Panc1 (cell line): ENCODE results near the gene ALKBH2. TPM values are rescaled to one million over a fixed set of nuclear protein-coding genes. Genes with fewer than 3 reads are reported as not detected.

ENCODE experiments used
- ATAC-seq: fragments of 200-7000 bp; cut with Tn5 transposase; 2 replicates; pipeline ENCODE4 v1.9.1; 2020; ENCODE audit warnings: mild to moderate bottlenecking, moderate library complexity
- BruUV-seq: library from RNA; stranded (reverse); fragments of 400-500 nt; replicated peaks from 2 replicates; lab custom pipeline; 2021; lab: Mats Ljungman, UMichigan
- CTCF ChIA-PET: fragments of 300-600 bp; sonication (Branson Sonifier 250); formaldehyde crosslinking; loops from one replicate; lab custom pipeline; 2022; ENCODE audit warnings: antibody characterized with exemption; lab: Charles Lee
- POLR2A ChIA-PET: fragments of 300-600 bp; sonication (Branson Sonifier 250); formaldehyde crosslinking; loops from one replicate; lab custom pipeline; 2022; ENCODE audit warnings: antibody characterized with exemption; lab: Charles Lee
- DNase-seq: peaks from one replicate; pipeline ENCODE4 v3.0.0-alpha.2; 2010; ENCODE audit warnings: low read depth, low spot score
- H3K27ac ChIP-seq: 2 replicates; pipeline ENCODE4 v1.5.1; 2011; ENCODE audit warnings: mild to moderate bottlenecking, low read length, inconsistent platforms
- H3K27me3 ChIP-seq: fragments of 200-500 bp; sonication (Bioruptor generic); 2 replicates; pipeline ENCODE4 v1.6.0; 2014; ENCODE audit warnings: low read length, inconsistent platforms; ENCODE audit not compliant: control insufficient read depth, insufficient read depth
- H3K36me3 ChIP-seq: fragments of 200-500 bp; sonication (Bioruptor generic); 2 replicates; pipeline ENCODE4 v1.5.1; 2014; ENCODE audit warnings: inconsistent platforms, mild to moderate bottlenecking, low read length, moderate library complexity; ENCODE audit not compliant: control insufficient read depth, insufficient read depth
- H3K4me1 ChIP-seq: 2 replicates; pipeline ENCODE4 v1.5.1; 2011; ENCODE audit warnings: inconsistent platforms, mild to moderate bottlenecking, low read length, moderate library complexity; ENCODE audit not compliant: control insufficient read depth, insufficient read depth
- H3K4me3 ChIP-seq, 2 experiments: 2 replicates each; pipeline ENCODE4 v1.5.1; 2011 to 2012; ENCODE audit warnings: low read depth in 2 of 2, low read length in 2 of 2, mild to moderate bottlenecking in 2 of 2, inconsistent platforms in 1 of 2, moderate library complexity in 1 of 2
- H3K9me3 ChIP-seq: fragments of 200-500 bp; sonication (Bioruptor generic); 2 replicates; pipeline ENCODE4 v1.5.1; 2014; ENCODE audit warnings: low read depth, mild to moderate bottlenecking, inconsistent platforms, low read length, moderate library complexity; ENCODE audit not compliant: control insufficient read depth, insufficient read depth
- POLR2AphosphoS5 ChIP-seq: IDR thresholded peaks from 2 replicates; pipeline ENCODE4 v1.6.1; 2012; ENCODE audit warnings: mild to moderate bottlenecking, low read depth, low read length, moderate library complexity
- SIN3A ChIP-seq: IDR thresholded peaks from 2 replicates; pipeline ENCODE4 v1.6.1; 2012; ENCODE audit warnings: low read depth, mild to moderate bottlenecking, low read length, moderate library complexity, borderline replicate concordance; ENCODE audit not compliant: insufficient read depth
- TCF7L2 ChIP-seq: IDR thresholded peaks from 2 replicates; pipeline ENCODE4 v1.6.1; 2011; ENCODE audit warnings: mild to moderate bottlenecking, low read depth, low read length, inconsistent platforms
- in situ Hi-C: cut with HindIII; loops from 2 replicates; pipeline ENCODE4 v1.10.0; 2016; ENCODE audit warnings: low sequenced_read_pairs, low pct_unique_long_range_greater_than_20kb
- intact Hi-C: fragments of 100-400 bp; cut with micrococcal nuclease; formaldehyde crosslinking; loops from one replicate; pipeline ENCODE4 v1.10.0; 2022; ENCODE audit not compliant: unreplicated experiment
- total RNA-seq: library from RNA; stranded (reverse); gene quantifications from one replicate; pipeline ENCODE4 v1.2.1, GENCODE V29; 2021; ENCODE audit not compliant: unreplicated experiment
- TF ChIP-seq, protein P1 (sequence below): fragments of 450-650 bp; IDR thresholded peaks from 2 replicates; pipeline ENCODE4 v1.5.1; 2017; ENCODE audit warnings: mild to moderate bottlenecking
- TF ChIP-seq, protein P2 (sequence below), 2 experiments: IDR thresholded peaks; 2 replicates each; pipeline ENCODE4 v1.6.1; 2011 to 2012; ENCODE audit warnings: low read depth in 2 of 2, control low read depth in 1 of 2, low read length in 1 of 2, mild to moderate bottlenecking in 1 of 2, moderate library complexity in 1 of 2; ENCODE audit not compliant: insufficient read depth in 1 of 2

Gene ALKBH2
- total RNA-seq, 1 experiment from 2014 or later = 41.6 TPM

DNA sequence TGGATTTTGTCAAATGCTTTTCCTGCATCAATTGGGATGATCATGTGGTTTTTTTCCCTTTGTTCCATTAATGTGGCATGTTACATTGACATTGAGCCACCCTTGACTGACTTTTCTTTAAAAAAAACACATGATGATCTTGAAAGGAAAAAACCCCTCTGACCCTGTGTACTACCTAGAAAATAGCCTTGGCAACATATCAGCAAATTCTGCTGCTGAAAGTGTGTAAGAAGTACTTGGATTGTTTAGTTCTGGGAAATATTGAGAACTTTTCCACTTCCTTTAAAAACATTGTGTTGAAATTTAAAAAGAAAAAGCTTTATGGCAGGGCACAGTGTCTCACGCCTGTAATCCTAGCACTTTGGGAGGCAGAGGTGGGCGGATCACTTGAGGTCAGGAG is 43.8 kb upstream of the ALKBH2 start:
- BruUV-seq = no TSS peak
- Histone ChIP-seq H3K36me3 (no peaks in the 10 kb centered on the region), H3K4me1 (no peaks in the 10 kb centered on the region), H3K27me3 (no peaks in the 10 kb centered on the region), H3K4me3 (no peak overlapping the region), H3K9me3 (peaks cover 2% of the 10 kb centered on the region; the same call in 1 of the 2 replicates), H3K27ac (no peak overlapping the region)
- DNase-seq (no peak), ATAC-seq (no peak)
- in situ Hi-C loops (no loop called here), intact Hi-C loops (no loop called here)
- no peak for TF ChIP-seq POLR2AphosphoS5
- TF ChIP-seq TCF7L2 = no peak
- ChIA-PET POLR2A (no interaction called here), CTCF (no interaction called here)

DNA sequence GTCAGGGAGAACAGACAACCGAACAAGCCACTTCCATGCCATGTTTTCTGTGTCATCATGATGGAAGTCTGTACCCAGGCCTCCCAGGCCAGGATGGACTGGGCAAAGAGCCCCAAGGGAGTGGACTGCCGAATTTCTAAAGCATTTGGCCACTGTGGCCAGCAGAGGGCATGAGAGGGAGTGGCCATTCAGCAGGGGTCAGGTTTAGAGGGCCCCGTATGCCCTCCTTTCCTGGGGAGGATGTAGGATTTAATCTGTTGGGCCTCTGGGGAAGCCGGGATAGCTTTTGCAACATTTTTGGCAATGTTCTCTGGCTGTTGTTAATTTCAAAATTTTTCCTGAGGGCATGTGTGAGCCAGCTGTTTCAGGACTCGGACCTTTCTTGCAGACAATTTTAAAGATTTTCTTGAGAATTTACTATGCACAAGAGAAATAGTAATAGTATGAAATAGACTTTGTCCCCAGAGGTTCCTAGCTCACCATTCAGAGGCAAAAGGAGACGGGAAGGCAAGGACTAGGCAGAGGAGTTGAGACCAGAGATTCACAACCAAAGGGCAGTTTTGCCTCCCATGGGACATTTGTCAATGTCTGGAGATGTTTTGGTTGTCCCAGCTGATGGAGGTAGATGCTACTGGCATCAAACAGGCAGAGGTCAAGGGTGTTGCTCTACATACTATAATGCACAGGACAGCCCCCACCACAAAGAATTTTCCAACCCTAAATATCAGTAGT is 41.1 kb upstream of the ALKBH2 start:
- POLR2A ChIA-PET = no interaction called here
- TF ChIP-seq, protein P1, sequence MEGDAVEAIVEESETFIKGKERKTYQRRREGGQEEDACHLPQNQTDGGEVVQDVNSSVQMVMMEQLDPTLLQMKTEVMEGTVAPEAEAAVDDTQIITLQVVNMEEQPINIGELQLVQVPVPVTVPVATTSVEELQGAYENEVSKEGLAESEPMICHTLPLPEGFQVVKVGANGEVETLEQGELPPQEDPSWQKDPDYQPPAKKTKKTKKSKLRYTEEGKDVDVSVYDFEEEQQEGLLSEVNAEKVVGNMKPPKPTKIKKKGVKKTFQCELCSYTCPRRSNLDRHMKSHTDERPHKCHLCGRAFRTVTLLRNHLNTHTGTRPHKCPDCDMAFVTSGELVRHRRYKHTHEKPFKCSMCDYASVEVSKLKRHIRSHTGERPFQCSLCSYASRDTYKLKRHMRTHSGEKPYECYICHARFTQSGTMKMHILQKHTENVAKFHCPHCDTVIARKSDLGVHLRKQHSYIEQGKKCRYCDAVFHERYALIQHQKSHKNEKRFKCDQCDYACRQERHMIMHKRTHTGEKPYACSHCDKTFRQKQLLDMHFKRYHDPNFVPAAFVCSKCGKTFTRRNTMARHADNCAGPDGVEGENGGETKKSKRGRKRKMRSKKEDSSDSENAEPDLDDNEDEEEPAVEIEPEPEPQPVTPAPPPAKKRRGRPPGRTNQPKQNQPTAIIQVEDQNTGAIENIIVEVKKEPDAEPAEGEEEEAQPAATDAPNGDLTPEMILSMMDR = peak; percentile 77
- no peak for TF ChIP-seq SIN3A
- TF ChIP-seq, protein P2, sequence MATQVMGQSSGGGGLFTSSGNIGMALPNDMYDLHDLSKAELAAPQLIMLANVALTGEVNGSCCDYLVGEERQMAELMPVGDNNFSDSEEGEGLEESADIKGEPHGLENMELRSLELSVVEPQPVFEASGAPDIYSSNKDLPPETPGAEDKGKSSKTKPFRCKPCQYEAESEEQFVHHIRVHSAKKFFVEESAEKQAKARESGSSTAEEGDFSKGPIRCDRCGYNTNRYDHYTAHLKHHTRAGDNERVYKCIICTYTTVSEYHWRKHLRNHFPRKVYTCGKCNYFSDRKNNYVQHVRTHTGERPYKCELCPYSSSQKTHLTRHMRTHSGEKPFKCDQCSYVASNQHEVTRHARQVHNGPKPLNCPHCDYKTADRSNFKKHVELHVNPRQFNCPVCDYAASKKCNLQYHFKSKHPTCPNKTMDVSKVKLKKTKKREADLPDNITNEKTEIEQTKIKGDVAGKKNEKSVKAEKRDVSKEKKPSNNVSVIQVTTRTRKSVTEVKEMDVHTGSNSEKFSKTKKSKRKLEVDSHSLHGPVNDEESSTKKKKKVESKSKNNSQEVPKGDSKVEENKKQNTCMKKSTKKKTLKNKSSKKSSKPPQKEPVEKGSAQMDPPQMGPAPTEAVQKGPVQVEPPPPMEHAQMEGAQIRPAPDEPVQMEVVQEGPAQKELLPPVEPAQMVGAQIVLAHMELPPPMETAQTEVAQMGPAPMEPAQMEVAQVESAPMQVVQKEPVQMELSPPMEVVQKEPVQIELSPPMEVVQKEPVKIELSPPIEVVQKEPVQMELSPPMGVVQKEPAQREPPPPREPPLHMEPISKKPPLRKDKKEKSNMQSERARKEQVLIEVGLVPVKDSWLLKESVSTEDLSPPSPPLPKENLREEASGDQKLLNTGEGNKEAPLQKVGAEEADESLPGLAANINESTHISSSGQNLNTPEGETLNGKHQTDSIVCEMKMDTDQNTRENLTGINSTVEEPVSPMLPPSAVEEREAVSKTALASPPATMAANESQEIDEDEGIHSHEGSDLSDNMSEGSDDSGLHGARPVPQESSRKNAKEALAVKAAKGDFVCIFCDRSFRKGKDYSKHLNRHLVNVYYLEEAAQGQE (IDR thresholded peaks at IDR 0.05; ENCODE audit: insufficient read depth in 1 of 2, low read depth in 2 of 2, low read length in 1 of 2) = no peak
- Histone ChIP-seq H3K4me3 (no peak overlapping the region), H3K4me1 (peaks cover 4% of the 10 kb centered on the region; the same call in 1 of the 2 replicates), H3K27me3 (no peaks in the 10 kb centered on the region), H3K36me3 (no peaks in the 10 kb centered on the region), H3K27ac (no peak overlapping the region), H3K9me3 (peaks cover 2% of the 10 kb centered on the region; the same call in 1 of the 2 replicates)
- ATAC-seq (peak; percentile 77; the same call in 1 of the 2 replicates), DNase-seq (no peak)
- CTCF ChIA-PET = interaction anchor here (0.6 kb wide), 2 partner anchors 53 to 638 kb away, joined by 3 to 5 read pairs; no protein-coding TSS in a partner anchor
- in situ Hi-C loops (no loop called here), intact Hi-C loops (no loop called here)
- BruUV-seq = no TSS peak
